GM18520 (cell line): ENCODE measurements around the gene OXTR.

Experiments used
- ATAC-seq: cut with Tn5 transposase; IDR thresholded peaks from one replicate; pipeline ENCODE4 v1.9.1; 2021; ENCODE audit not compliant: unreplicated experiment

OXTR gene

DNA sequence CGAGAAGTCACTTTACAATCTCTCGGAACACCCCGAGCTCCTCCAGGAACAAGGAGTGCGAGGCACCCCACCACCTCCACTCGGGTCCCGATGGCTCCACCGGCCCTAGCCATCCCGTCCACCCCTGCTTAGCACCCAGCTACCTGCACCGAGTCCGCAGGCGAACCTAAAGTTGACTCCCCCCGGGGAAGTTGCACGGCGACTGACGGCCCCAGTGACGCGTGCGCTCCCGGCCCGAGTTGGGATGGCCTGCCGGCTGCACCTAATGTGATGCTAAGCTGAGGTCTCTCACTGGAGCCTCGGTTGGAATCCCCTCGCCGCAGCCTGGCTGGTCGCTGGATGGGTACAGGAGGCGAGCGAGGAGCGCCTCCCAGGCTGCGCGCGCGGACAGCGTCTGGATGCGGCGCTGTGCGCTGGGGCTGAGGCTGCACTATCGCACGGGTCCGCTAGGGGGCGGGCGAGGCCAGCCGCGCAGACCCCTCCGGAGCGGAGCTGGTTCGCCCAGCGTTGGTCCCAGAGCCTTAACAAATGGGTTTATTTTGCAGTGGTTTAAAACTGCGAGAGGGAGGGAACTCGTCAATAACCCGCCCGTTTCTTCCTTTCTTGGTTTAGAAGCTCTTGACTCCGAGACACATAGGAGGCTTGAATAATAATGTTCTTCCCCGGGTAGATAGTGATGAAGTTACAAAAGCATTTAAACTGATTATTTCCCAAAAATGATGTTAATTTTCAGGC, at the start of gene OXTR:
Gene OXTR, minus strand, starts transcription at position 526 of the 735 bp plus-strand sequence. CDS start 1,426 bp downstream, outside the sequence.
- peak; percentile 83 for ATAC-seq

DNA sequence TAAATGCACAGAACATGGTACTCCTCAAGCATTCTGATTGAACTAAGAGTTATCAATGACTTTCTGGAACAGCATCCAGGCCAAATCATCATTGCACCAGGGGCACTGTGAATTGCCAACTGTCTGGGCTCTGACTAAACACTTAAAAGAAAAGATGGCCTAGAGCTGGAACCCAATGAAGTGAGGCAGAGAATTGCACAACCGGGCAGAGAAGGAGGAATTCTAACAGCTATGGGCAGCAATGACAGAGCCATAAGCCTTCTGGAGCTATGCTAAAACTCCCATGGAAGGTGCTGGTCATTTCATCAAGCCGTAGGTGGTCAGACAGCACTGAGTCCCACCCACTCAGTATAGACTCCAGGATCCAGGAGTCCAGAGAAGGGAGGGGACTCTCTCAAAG, 48.1 kb upstream of the OXTR start:
- ATAC-seq: no peak

DNA sequence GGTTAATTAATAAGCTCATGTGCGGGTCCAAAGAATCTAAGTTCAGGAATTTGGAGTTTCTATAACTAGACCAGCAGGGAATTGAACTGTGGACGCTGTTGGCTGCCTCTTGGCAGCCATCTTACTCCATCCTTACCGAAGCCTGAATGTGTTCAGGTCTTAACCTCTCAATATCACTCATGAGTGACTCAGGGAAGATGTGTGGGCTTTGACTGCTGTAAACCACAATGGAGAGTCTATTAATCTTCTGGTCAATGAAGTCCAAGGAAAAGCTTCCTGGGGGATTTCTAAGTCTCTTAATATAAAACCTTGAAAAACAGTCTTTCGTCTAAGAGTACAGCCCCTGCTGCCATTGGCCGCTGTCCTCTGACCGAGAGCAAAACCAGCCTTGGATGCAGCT, 46.7 kb upstream of the OXTR start:
- ATAC-seq: no peak

DNA sequence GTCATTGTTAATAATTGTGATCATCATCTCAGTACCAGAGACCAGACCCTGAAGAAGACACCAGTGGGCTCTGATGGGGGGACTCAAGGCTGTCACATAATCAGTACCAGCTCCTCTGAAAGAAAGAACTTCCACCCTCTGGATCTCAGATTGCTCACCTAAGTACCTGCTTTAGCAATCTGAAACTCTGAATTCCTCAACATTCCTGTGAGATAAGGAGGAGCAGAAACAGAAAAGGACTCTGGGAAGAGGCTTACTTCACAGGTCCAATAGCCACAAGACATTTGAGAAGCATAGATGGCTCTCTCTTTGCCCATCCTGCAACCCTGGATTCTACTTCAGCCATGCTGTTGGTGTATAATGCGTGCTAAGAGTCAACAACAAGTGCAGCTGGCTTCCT, 44.0 kb upstream of the OXTR start:
- ATAC-seq: no peak

DNA sequence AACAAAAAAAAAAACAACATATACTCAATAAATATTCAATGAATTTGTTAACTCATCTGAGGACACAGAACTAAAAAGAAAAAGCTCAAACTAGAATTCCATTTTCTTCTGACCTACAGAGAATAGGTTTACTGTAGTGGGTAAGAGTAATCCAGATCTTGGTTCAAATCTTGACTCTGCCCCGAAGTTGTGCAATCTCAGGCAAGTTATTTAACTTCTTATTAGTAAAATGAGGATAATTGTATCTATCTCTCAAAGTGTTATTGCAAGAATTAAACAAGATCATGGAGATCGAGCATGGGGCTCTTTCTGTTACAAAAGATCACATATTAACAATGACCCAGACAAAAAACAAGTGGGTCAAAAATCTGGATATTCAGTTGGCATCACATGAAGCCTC, 41.1 kb upstream of the OXTR start:
- ATAC-seq: no peak

DNA sequence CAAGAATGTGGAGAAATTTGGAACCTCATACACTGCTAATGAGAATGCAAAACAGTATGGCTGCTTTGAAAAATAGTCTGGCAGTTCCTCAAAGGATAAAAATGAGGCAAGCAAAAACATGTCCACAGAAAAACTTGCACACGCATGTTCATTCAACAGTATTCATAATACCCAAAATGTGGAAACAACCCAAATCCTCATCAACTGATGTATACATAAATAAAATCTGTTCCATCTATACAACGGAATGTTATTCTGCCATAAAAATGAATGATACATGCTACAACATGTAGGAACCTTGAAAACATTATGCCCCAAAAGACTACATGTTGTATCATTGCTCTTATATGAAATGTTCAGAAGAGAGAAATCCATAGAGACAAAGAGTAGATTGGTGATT, 36.4 kb upstream of the OXTR start:
- no peak for ATAC-seq

DNA sequence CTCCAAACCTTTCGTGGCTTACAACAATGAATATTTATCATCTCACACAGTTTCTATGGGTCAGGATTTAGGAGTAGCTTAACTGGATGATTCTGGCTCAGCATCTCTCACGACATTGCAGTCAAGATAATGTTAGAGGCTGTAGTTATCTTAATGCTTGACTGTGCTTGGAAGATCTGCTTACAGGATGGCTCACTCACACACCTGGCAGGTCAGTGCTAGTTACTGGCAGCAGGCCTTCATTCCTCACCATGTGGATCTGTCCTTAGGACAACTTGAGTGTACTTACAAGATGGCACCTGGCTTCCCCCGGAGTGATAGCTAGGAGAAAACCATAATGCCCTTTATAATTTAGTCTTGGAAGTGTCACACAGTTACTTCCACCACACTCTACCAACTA, 32.8 kb upstream of the OXTR start:
- ATAC-seq: no peak

DNA sequence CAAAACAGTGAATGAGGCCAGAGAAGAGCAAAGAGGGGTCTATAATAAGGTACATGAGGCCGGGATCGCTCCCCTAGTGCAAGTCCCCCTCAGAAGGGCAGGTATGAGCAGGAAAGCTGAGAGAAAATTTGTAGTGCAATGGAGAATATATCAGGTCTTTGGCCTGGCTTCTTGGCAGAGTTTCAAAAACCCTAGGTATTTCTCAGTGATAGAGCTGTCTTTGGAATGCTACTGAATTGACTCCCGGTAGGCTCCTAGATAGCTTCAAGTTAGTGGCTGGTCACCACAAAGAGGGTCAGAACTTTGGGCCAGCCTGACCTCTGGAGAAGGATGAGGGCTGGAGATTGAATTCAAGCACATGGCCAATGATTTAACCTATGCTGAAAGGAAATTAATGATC, 30.6 kb upstream of the OXTR start:
- no peak for ATAC-seq

DNA sequence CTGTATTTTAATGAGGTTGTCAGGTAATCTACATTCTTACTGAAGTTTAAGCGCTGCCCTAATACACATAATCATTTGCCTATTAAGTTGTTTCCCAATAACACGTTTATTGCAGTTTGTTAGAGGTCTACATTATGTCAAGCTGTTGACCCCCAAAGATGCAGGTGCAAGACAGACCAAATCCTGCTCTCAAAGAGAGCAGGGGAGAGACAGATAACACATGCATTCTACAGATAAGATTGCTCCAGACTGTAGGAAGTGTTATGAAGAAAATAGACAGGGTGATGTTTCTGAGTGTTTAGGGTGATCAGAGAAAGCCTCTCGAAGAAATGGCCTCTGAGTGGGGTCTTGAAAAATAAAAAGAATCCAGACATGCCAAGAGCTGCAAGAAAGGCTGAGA, 24.8 kb upstream of the OXTR start:
- ATAC-seq: no peak

DNA sequence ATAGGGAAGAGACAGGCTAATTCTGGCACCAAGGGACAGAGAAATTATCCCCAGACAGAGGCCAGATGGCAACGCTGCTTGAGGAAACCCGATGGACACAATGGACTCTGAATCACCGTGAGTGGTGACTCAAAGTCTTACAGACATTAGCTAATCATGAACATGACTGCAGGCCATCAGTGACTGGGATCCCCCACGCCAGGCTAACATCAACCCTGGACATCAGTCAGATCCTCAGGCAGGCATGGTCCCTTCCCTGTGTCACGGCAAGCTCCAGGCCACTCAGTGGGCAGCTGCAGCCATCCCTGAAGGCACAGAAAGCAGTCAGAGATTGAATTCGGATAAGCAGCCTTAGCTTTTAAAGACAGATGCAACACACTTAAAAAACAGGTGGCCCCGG, 23.8 kb upstream of the OXTR start:
- ATAC-seq: no peak

DNA sequence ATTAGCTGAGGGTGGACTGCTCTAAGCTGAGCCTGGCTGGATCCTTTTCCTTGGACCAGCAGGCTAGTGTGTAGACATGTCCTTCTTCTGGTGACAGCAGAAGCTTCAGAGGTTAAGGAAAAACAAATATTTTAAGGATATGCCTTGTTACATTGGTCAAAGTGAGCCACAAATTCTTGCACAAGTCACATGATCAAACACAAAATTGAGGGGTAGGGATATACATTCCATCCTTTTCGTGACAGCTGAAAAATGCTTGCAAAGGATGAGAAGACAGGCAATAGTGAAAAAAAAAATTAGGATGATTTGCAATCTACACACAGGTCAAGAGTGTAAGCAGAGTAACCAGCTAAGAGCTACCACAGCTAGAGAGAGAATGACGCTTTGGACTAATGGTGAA, 21.1 kb upstream of the OXTR start:
- ATAC-seq: no peak

DNA sequence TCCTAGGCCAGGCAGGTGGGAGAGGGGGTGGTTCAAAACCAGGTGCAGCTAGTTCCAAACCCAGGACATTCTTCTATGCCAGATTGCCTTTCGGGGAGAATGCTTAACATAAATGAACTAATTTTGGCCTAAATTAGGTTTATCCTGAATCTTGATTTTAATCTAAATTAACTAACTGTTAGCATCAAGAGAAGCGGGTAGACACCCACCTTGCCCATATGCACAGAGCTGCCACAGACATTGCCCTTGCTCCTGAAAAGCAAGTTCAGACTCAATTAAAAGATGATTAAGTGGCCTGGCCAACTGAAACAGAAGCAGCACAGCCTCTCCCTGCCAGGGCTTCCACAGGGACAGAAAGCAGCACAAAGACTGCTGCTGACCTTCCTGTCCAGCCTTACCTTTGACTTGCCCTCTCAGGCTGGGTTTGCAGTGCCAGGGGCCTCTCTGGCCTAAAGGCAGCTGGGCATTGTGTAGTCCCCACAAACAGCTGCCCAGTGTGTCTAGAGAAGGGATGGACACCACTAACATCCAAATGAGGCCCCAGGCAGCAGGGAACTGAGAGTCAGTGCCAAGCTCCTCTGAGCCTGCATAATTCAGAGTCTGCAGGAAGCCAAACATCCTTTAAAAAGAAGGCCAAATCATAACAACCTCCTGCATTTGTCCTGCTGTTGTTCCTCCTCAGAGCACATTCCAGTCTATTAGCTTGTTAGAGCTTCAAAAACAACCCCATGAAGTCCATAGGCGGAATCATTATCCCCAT, 15.4 kb upstream of the OXTR start:
- no peak for ATAC-seq

DNA sequence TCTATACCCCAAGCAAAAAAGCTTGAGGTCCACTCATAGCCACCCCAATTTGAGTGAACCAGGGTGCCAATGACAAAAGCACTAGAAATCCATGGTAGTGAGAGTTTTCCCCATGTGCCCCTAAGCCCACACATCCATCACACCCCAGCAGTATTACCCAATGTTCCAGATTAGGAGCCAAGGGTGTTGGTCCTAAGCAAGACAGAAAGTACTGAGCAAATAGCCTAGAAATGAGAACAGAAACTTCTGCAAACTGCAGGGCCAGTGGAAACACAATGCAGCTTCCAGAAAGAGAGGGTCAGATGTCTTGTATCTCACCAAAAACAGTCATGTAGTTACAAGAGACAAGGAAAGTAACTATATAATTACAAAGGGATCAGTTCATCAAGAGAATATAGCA, 10.9 kb upstream of the OXTR start:
- no peak for ATAC-seq

DNA sequence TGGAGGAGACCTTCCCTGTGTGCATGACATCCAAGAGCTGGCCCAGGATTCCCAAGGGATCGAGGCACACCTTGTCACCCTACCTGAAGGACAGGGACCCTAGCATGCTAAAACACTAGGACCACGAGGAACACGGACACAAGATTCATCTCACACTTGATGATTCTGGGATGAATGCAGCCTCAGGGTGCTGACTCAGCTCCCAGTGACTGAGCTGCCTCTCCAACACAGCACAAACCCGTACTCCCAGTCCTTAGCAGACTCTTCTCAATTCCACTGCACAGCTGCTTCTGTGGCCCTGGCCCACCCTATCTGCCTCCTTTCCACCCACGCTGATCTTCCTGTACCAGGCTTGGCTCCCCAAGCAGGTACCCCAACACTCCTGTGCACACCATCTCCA, 9.1 kb upstream of the OXTR start:
- ATAC-seq: no peak

DNA sequence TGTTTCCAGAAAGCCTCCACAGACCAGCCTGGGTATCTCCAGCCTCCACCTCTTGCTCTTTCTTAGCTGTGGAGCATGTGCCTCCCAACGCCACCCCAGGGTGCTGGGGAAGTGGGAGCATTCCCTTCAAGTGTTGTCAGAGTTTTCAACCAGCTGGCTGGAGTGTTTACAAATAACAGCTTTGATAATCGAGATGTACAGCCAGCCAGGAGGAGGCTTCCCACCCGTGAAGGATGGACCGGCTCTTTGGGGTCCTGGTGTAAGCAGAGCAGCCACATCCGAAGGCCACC, 8.5 kb upstream of the OXTR start:
- no peak for ATAC-seq

DNA sequence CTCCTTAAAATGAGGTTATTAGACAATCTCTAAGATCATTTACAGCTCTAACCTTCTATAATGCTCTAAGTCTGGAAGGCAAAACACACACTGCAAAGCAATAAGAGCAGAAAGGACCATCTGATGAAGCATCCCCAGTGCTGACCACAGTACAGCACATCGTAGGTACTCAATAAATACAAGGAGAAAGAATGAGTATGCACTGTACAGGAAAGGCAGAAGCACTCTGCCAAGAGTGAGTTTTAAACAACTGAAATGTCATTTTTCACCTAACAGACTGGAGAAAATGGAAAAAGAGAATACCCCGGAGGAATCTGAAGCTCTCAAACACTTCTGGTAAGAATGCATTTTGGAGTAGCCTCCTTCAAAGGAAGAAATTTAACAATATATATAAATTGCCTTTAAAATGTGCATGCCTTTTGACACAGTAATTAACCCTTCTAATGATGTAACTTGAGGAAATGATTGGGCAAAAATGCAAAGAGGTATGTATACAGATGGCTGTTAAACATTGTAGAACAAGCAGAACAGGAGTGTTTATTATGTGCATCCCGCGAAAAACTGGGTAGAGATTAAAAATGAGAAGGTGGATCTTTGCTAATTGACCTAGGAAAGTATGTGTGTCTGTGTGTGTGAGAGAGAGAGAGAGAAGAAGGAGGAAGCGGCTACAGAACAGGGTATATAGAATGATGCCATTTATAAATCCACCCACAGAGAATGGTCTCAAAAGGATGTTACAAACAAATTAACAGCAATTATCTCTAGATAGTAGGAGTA, 8.0 kb upstream of the OXTR start:
- no peak for ATAC-seq

DNA sequence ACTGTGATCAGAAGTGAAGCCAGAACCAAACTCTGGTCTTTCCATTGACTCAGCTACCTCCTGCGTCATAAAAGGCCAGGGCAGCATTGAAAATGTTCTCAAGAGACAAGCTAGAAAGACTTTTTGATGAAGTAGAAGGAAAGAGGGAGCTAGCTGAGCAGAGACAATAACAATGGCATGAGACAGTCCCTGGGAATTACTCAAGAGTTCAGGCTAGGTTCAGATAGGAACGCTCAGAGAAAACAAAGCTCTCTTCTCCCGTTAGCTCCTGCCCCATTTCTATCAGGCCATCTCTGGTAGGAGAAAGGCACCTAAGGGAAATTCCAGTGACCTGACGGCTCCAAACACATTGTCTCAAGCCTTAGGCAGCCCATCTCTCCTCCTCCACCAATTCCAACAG, 7.0 kb upstream of the OXTR start:
- no peak for ATAC-seq

DNA sequence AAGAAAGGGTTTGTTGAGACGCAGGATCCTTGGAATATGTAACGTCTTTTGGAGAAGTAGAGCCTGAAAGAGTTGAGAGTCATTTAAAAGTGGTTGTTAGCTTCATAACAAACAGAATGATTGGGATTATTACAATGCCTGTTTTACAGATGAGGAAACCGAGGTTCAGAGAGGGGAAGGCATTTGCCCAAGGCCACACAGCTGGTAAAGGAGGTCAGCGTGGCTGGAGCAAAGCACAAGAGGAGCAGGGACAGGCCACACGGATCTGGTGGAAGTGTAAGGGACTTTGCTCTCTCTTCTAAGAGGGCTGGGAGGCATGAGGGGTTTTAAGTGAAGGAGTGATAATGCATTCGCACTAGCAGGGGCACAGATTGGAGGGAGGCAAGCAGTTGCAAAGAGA, 6.2 kb upstream of the OXTR start:
- no peak for ATAC-seq

DNA sequence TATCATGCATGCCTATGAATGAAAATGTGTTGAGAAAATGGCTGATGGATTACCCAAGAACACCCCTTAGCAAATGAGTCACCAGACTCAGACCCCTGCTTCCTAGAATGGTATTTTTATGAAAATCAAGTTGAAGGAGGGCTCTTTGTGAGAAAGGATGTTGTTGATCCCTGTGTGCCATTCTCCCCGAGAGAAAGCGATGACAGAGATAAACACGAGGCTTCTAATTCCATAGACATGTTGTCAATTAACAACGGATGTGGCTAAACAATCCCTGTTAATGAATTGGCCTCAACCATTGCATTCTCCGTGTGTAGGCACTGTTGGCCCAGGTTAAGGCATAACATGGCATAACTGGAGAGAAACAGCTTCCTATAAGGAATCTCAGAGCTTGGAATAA, 5.8 kb upstream of the OXTR start:
- ATAC-seq: no peak

DNA sequence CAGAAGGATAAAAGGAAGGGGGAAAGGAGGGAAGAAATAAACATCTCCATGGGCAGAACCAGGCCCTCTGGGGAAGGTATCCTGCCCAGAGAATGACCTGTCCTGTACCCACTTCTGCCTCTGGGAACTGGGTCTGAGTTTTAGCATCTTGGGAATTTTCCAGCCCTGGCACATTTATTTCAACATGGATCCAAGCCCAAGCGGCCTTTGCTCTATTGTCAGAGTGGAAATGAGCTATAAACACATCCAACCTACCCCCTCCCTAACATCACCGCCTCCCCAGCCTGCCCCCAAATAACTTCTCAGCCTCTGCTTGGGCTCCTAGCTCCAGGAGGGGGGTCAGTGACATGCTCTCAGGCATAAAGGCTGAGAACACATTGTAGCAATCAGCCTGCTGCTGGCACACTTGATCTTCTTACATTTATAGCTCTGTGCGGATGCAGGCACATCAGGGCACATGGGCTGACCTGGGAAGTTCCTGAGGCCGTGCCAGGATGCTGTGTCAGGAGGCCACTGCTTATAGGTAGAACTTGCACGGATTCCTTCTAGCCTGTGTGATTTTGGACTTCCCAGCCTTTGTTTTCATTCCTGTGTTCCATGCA, 4.6 kb upstream of the OXTR start:
- ATAC-seq: no peak

DNA sequence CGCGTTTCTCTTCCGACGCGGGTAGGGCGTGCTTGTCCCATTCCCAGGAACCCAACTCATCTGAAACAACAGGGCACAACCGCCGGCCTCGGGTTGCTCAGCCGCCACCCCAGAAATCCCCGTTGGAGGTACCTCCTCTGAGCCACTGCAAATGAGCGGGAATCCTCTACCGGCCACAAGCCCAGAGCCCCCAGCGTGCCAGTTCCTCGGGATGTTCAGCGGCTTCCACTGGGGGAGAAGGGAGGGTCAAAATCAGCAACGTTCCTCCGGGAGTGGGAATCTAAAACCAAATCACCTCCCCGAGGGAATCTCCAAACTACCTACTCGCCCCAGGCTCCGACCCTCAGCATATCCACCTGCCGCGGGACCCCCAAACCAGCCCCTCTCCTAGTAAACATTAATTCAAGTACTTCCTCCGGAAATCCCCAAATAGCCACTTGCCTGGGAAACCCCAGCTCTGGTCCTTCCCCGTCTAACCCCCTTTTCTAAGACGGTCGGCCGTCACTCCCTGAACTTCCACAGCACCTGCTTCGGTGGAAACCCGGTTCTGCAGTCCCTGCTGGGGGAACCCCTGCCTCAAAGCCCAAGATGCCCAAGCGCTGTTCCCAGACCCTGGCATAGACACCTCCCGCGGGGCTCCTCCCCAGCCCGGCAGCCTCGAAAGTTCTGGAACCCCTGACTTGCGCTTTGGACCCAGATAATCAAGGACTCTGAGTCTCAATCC, 887 bp downstream of the OXTR start:
- no peak for ATAC-seq
